ENCODE data around the gene SYNGAP1.

DNA sequence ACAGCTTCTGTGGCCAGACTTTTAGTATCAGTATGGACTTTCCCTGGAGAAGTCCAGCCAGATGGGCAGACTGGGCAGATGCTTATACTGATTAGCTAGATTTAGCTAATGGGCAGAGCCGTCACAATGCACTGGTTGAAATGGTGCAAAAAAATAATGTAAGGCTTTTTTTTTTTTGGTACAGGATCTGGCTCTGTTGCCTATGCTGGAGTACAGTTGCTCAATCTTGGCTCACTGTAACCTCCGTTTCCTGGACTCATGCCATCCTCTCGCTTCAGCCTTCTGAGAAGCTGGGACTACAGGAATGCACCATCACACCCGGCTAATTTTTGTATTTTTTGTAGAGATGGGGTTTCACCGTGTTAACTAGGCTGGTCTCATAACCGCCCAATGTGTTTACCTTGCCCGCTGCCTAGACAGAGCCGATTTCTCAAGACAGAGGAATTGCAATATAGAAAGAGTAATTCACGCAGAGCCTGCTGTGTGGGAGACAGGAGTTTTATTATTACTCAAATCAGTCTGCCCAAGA lies 44.7 kb upstream of the SYNGAP1 start:
- no peak for TF ChIP-seq TAF1 (IDR thresholded peaks at IDR 0.05; ENCODE audit: low read depth)
- TF ChIP-seq CTCF (IDR thresholded peaks at IDR 0.05; ENCODE audit: poor library complexity, severe bottlenecking), result no peak
- TF ChIP-seq EZH2 (IDR thresholded peaks at IDR 0.05; ENCODE audit: borderline replicate concordance, insufficient read depth, low read length, poor library complexity, severe bottlenecking), result no peak
- TF ChIP-seq EP300 (conservative IDR thresholded peaks at IDR 0.05; ENCODE audit: poor library complexity, severe bottlenecking), result no peak
- TF ChIP-seq POLR2AphosphoS5 (IDR thresholded peaks at IDR 0.05), result no peak
- TF ChIP-seq SMC3 (conservative IDR thresholded peaks at IDR 0.05; ENCODE audit: poor library complexity), result no peak
- no peak for TF ChIP-seq RAD21 (conservative IDR thresholded peaks at IDR 0.05)
- TF ChIP-seq, protein P1, sequence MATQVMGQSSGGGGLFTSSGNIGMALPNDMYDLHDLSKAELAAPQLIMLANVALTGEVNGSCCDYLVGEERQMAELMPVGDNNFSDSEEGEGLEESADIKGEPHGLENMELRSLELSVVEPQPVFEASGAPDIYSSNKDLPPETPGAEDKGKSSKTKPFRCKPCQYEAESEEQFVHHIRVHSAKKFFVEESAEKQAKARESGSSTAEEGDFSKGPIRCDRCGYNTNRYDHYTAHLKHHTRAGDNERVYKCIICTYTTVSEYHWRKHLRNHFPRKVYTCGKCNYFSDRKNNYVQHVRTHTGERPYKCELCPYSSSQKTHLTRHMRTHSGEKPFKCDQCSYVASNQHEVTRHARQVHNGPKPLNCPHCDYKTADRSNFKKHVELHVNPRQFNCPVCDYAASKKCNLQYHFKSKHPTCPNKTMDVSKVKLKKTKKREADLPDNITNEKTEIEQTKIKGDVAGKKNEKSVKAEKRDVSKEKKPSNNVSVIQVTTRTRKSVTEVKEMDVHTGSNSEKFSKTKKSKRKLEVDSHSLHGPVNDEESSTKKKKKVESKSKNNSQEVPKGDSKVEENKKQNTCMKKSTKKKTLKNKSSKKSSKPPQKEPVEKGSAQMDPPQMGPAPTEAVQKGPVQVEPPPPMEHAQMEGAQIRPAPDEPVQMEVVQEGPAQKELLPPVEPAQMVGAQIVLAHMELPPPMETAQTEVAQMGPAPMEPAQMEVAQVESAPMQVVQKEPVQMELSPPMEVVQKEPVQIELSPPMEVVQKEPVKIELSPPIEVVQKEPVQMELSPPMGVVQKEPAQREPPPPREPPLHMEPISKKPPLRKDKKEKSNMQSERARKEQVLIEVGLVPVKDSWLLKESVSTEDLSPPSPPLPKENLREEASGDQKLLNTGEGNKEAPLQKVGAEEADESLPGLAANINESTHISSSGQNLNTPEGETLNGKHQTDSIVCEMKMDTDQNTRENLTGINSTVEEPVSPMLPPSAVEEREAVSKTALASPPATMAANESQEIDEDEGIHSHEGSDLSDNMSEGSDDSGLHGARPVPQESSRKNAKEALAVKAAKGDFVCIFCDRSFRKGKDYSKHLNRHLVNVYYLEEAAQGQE (IDR thresholded peaks at IDR 0.05; ENCODE audit: borderline replicate concordance), result no peak

Data from neural cell (in vitro differentiated cells).